ENCODE results near the gene TUBGCP2. TPM values are rescaled to one million over a fixed set of nuclear protein-coding genes. Genes with fewer than 3 reads are reported as not detected.

The TUBGCP2 gene
- total RNA-seq, 1 experiment from 2014 or later = 35.4 TPM

GRCh38 chr10:133326745-133327650 lies 18.3 kb upstream of the TUBGCP2 start:
- BruUV-seq (replicated peaks) = no TSS peak
- ATAC-seq (no peak), DNase-seq (ENCODE audit: low read depth, low spot score) (no peak)
- peaks cover 3 to 20% of the 10 kb centered on the region in 2 experiments for H3K4me1 ChIP-seq (ENCODE audit: control insufficient read depth in 1 of 2, insufficient read depth in 2 of 2, low read length in 2 of 2)
- TF ChIP-seq POLR2A (IDR thresholded peaks at IDR 0.05; ENCODE audit: borderline replicate concordance, extremely low read depth, insufficient read depth, insufficient read length) = no peak
- TF ChIP-seq SP1 (IDR thresholded peaks at IDR 0.05; ENCODE audit: low read depth) = no peak
- no peak for TF ChIP-seq JUND (IDR thresholded peaks at IDR 0.05)
- no peak for TF ChIP-seq ELF1 (IDR thresholded peaks at IDR 0.05; ENCODE audit: borderline replicate concordance, low read depth)
- TF ChIP-seq FOSL1 (IDR thresholded peaks at IDR 0.05; ENCODE audit: low read depth) = no peak
- no peak for TF ChIP-seq TCF7L2 (IDR thresholded peaks at IDR 0.05; ENCODE audit: borderline replicate concordance, extremely low read depth, insufficient read depth, insufficient read length)
- TF ChIP-seq YY1 (IDR thresholded peaks at IDR 0.05; ENCODE audit: extremely low read depth, insufficient replicate concordance, low read depth, low read length) = no peak
- no peak for TF ChIP-seq SIN3A (IDR thresholded peaks at IDR 0.05; ENCODE audit: low read depth)
- no peak for TF ChIP-seq ZNF274 (IDR thresholded peaks at IDR 0.05; ENCODE audit: low read depth, low read length)
- no peak overlapping the region for H2AFZ ChIP-seq (ENCODE audit: low read depth, low read length, poor library complexity, severe bottlenecking)
- intact Hi-C loops (cut with micrococcal nuclease) = no loop called here
- no peaks in the 10 kb centered on the region for H3K9me2 ChIP-seq (ENCODE audit: insufficient read depth)
- H4K20me1 ChIP-seq (ENCODE audit: insufficient read depth) = no peaks in the 10 kb centered on the region
- H3K9me3 ChIP-seq (ENCODE audit: control insufficient read depth in 1 of 2, insufficient read depth in 1 of 2, low read depth in 1 of 2, low read length in 2 of 2) = no peaks in the 10 kb centered on the region
- no peaks in the 10 kb centered on the region for H3K36me3 ChIP-seq (ENCODE audit: control insufficient read depth in 1 of 2, insufficient read depth in 2 of 2, low read length in 2 of 2)
- H3K27me3 ChIP-seq (ENCODE audit: insufficient read depth, low read length) = no peaks in the 10 kb centered on the region
- RAD21 ChIA-PET (ENCODE audit: low non-redundant PET in 1 of 2, low total read pairs in 2 of 2, uncharacterized antibody in 2 of 2, unreplicated experiment in 2 of 2) = no interaction called here
- no peak overlapping the region for H3K4me3 ChIP-seq (replicated peaks in 1 of 2; ENCODE audit: low read depth in 1 of 2, low read length in 2 of 2)
- no peak overlapping the region for H3K27ac ChIP-seq (ENCODE audit: low read depth, low read length)
- CTCF ChIA-PET = no interaction called here
- POLR2A ChIA-PET = no interaction called here
- H3K79me2 ChIP-seq (ENCODE audit: insufficient read depth, low read length) = no peaks in the 10 kb centered on the region
- H3K4me2 ChIP-seq (ENCODE audit: low read length) = no peak overlapping the region
- H3K9ac ChIP-seq (ENCODE audit: low read length) = no peak overlapping the region

DNA sequence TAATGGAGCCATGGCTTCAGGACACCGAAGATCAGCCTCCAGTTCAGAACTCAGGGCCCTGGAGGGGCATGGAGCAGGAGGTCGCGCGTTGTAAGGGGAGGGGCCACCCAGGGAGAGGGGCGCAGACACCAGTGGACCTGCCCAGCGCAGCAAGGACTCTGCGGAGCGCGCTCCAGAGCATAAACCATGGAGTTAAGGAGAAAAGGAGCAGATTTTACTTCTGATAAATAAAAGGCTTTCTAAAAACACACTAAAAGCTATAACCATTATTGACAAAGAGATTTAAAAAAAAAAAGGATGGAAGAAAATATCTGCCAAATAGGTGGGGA lies 17.5 kb upstream of the TUBGCP2 start:
- Histone ChIP-seq H3K4me2 (ENCODE audit: low read length) (no peak overlapping the region), H4K20me1 (ENCODE audit: insufficient read depth) (no peaks in the 10 kb centered on the region), H3K4me3 (replicated peaks in 1 of 2; ENCODE audit: low read depth in 1 of 2, low read length in 2 of 2) (no peak overlapping the region), H3K4me1 (ENCODE audit: control insufficient read depth in 1 of 2, insufficient read depth in 2 of 2, low read length in 2 of 2) (peaks cover 3 to 20% of the 10 kb centered on the region in 2 experiments), H2AFZ (ENCODE audit: low read depth, low read length, poor library complexity, severe bottlenecking) (no peak overlapping the region), H3K36me3 (ENCODE audit: control insufficient read depth in 1 of 2, insufficient read depth in 2 of 2, low read length in 2 of 2) (no peaks in the 10 kb centered on the region), H3K27me3 (ENCODE audit: insufficient read depth, low read length) (no peaks in the 10 kb centered on the region), H3K9me3 (ENCODE audit: control insufficient read depth in 1 of 2, insufficient read depth in 1 of 2, low read depth in 1 of 2, low read length in 2 of 2) (no peaks in the 10 kb centered on the region), H3K27ac (ENCODE audit: low read depth, low read length) (no peak overlapping the region), H3K79me2 (ENCODE audit: insufficient read depth, low read length) (no peaks in the 10 kb centered on the region), H3K9me2 (ENCODE audit: insufficient read depth) (no peaks in the 10 kb centered on the region), H3K9ac (ENCODE audit: low read length) (no peak overlapping the region)
- DNase-seq (ENCODE audit: low read depth, low spot score) (no peak), ATAC-seq (no peak)
- no TSS peak for BruUV-seq (replicated peaks)
- ChIA-PET CTCF (no interaction called here), RAD21 (ENCODE audit: low non-redundant PET in 1 of 2, low total read pairs in 2 of 2, uncharacterized antibody in 2 of 2, unreplicated experiment in 2 of 2) (no interaction called here), POLR2A (no interaction called here)
- intact Hi-C loops (cut with micrococcal nuclease) = no loop called here
- TF ChIP-seq, protein P1, sequence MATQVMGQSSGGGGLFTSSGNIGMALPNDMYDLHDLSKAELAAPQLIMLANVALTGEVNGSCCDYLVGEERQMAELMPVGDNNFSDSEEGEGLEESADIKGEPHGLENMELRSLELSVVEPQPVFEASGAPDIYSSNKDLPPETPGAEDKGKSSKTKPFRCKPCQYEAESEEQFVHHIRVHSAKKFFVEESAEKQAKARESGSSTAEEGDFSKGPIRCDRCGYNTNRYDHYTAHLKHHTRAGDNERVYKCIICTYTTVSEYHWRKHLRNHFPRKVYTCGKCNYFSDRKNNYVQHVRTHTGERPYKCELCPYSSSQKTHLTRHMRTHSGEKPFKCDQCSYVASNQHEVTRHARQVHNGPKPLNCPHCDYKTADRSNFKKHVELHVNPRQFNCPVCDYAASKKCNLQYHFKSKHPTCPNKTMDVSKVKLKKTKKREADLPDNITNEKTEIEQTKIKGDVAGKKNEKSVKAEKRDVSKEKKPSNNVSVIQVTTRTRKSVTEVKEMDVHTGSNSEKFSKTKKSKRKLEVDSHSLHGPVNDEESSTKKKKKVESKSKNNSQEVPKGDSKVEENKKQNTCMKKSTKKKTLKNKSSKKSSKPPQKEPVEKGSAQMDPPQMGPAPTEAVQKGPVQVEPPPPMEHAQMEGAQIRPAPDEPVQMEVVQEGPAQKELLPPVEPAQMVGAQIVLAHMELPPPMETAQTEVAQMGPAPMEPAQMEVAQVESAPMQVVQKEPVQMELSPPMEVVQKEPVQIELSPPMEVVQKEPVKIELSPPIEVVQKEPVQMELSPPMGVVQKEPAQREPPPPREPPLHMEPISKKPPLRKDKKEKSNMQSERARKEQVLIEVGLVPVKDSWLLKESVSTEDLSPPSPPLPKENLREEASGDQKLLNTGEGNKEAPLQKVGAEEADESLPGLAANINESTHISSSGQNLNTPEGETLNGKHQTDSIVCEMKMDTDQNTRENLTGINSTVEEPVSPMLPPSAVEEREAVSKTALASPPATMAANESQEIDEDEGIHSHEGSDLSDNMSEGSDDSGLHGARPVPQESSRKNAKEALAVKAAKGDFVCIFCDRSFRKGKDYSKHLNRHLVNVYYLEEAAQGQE (IDR thresholded peaks at IDR 0.05; ENCODE audit: low read depth) = no peak
- TF ChIP-seq TCF7L2 (IDR thresholded peaks at IDR 0.05; ENCODE audit: borderline replicate concordance, extremely low read depth, insufficient read depth, insufficient read length) (no peak), EGR1 (IDR thresholded peaks at IDR 0.05; ENCODE audit: low read depth) (no peak), CEBPB (IDR thresholded peaks at IDR 0.05; ENCODE audit: low read depth) (no peak), SRF (IDR thresholded peaks at IDR 0.05; ENCODE audit: low read depth) (no peak), JUND (IDR thresholded peaks at IDR 0.05) (no peak), FOSL1 (IDR thresholded peaks at IDR 0.05; ENCODE audit: low read depth) (no peak), ZFX (IDR thresholded peaks at IDR 0.05) (no peak), RAD21 (IDR thresholded peaks at IDR 0.05; ENCODE audit: low read depth) (no peak), POLR2A (IDR thresholded peaks at IDR 0.05; ENCODE audit: borderline replicate concordance, extremely low read depth, insufficient read depth, insufficient read length) (no peak), EZH2phosphoT487 (IDR thresholded peaks at IDR 0.05; ENCODE audit: borderline replicate concordance) (no peak), SP1 (IDR thresholded peaks at IDR 0.05; ENCODE audit: low read depth) (no peak), ELF1 (IDR thresholded peaks at IDR 0.05; ENCODE audit: borderline replicate concordance, low read depth) (no peak), SIN3A (IDR thresholded peaks at IDR 0.05; ENCODE audit: low read depth) (no peak)
- TF ChIP-seq, protein P2, sequence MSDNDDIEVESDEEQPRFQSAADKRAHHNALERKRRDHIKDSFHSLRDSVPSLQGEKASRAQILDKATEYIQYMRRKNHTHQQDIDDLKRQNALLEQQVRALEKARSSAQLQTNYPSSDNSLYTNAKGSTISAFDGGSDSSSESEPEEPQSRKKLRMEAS (IDR thresholded peaks at IDR 0.05) = no peak
